NCI-H146 (cell line): ENCODE measurements around the gene CHRNA9.

Experiments used
- DNase-seq: peaks from one replicate; lab custom pipeline; 2025; lab: John Stamatoyannopoulos, UW

CHRNA9 gene

DNA sequence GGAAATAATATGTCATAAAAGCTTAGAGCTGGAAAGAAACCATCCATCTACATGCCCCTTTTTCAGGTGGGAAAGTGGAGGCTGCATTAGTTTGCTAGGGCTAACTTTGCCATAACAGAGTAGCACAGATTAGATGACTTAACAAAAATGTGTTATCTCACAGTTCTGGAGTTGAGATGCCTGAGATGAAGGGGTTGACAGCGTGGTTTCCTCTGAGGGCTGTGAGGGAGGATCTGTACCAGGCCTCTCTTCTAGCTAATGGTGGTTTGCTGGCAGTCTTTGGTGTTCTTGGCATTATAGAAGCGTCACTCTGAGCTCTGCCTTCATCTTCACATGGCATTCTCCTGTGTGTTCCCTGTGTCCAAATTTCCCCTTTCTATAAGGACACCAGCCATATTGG lies 2.4 kb downstream of the CHRNA9 start:
- no peak for DNase-seq

DNA sequence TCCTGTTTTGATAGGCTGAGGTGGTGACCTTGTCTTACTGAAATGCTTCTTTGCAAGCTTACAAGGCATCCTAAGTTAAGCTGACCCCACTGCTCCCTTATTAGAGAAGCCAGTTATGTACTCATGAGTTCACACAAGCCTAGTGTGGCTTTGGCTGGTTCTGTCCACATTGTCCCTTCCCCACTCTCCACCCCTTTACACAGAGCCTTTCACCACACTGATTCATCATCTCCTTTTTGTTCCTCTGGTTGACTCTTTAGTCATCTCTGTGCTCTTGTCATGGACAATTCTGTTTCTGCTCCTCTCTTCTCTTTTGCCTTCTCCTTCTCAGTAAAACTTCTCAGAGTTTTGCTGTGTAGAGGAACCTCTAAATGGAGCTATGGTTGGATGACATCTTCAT lies 4.9 kb downstream of the CHRNA9 start:
- DNase-seq = no peak

DNA sequence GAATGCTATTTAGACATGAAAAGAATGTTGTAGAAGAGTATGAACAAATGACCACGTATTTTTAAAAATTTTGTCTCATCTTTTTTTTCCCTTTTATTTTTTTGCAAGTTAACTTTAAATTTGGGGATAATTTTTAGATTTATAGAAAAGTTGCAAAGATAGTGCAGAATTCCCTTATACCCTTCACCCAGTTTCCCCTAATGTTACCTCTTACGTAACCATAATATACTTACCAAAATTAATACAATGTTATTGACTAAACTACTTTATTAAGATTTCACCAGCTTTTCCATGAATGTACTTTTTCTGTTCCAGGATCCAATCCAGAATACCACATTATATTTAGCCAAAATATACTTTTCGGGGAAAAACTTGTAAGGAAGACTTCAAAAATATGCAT lies 12.3 kb downstream of the CHRNA9 start:
- no peak for DNase-seq

- no peak for DNase-seq
These were observed 12.9 kb downstream of the CHRNA9 start for GRCh38 chr4:40348000-40348399.

DNA sequence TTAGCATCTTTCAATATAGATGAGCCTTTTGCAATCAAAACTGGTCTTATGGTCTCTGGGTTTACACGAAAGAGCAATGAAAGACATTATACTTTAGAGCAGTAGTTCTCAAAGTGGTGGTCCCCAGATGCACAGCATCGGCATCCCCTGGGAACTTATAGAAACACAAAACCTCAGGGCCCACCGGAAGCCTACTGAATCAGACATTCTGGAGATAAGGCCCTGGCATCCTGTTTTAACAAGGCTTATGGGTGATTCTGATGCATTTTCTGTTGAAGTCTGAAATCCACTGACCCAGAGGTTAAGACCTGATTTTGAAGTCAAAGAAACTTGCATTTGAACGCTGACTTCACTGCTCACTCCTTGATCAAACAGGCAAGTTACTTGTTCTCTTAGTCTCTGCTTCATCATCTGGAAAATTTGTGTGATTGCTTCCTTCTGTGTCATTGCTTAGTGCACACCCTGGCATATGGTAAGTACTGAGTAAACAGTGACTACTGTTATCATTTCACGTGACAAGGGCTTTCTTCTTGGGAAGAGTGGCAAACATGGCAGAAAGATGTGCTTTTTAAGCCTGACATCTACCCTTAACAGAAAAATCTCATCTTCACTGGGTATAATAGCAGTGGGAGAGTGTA lies 14.5 kb downstream of the CHRNA9 start:
- DNase-seq = no peak

- DNase-seq = no peak
These were observed 15.6 kb downstream of the CHRNA9 start for GRCh38 chr4:40350627-40351227.

DNA sequence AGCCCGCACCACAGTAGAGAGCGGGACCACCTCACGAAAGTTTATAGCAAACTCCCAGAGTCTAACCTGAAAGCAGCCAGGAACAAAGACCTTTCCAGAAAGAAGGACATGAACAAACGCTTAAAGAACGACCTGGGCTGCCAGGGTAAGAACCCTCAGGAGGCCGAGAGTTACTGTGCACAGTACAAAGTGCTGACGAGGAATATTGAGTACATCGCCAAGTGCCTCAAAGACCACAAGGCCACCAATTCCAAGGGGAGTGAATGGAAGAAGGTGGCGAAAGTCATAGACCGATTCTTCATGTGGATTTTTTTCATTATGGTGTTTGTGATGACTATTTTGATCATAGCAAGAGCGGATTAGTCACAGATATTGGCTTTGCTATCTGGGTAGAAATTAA lies 19.0 kb downstream of the CHRNA9 start:
- DNase-seq = no peak

- no peak for DNase-seq
These were observed 20.0 kb downstream of the CHRNA9 start for GRCh38 chr4:40355131-40355530.

- no peak for DNase-seq
These were observed 22.6 kb downstream of the CHRNA9 start for GRCh38 chr4:40357738-40358137.

- DNase-seq = no peak
These were observed 26.2 kb downstream of the CHRNA9 start for GRCh38 chr4:40361338-40361737.

GRCh38 chr4:40363382-40363920 lies 28.3 kb downstream of the CHRNA9 start:
- DNase-seq = no peak

- DNase-seq = no peak
These were observed 28.8 kb downstream of the CHRNA9 start for GRCh38 chr4:40363945-40364344.

DNA sequence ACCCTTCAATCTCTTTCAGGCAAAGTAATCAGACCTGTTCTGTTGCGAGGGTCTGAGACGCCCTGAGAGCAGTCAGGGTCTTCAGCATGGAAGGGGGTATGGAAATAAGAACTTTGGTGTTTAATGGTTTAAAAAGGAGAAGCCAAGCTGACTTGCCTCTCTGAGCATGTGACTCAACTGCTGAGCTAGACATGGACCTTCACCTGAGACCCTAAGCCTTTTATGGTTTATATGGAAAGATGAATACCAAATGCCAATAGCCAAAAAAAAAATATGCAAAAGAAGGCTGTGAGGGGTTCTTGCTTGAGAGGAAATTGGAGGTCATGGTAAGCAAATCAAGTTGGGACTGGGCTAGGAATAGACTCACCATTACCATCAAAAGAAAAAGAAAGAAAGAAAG lies 30.6 kb downstream of the CHRNA9 start:
- DNase-seq = no peak

DNA sequence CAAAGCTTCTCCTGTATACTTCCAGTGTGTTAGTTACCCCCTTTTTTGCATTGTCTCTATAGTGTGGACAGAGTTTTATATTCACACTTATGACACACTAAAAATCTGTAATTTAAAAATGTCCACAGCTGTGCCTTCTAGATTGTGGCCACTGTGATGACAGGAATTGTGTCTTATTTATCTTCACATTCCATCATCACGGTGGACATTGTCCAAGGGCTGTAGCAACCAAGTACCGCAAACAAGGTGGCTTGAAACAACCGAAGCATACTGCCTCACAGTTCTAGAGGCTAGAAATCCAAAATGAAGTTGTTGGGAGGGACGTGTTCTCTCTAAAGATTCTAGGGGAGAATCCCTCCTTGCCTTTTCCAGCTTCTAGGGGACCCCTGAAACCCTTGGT lies 32.3 kb downstream of the CHRNA9 start:
- DNase-seq = no peak

DNA sequence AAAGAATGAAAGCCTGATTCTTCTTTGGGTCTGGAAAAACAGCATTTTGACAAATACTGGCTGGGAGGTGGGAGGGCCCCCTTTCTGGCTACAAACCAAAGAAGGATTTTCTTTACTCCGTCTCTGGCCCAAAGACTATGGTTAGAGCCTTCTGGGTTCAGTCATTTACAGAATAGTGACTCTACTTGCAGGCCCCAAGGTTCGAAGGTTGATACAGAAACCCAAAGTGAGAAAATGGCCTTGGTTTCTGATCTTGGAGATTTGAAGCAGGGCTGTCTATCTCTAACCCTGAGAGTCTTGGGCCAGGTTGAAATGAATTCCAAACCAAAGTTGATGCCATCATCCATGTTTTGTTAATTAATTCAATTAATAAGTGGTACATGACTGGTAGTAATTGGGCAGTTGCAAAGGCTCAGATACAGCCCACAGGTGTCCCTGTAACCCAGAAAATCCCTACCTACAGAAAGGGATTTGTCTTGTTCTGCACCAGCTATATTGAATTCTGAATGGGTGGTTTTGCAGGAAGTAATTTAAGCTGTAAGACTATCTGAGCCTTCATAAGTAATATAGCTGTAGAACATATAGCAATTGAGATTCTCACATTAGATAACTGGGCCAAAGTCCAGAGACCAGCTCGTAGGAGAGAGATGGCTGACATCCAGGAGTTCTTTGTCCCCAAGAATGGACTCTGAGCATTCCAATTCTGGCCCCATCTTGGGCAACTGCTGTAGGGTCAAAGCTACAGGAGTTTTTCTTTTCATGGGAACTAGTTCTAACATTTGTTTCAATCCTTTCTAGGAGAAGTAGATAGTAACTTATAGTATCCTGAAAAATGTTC lies 34.5 kb downstream of the CHRNA9 start:
- DNase-seq = no peak

- no peak for DNase-seq
These were observed 37.5 kb downstream of the CHRNA9 start for GRCh38 chr4:40372651-40373050.

DNA sequence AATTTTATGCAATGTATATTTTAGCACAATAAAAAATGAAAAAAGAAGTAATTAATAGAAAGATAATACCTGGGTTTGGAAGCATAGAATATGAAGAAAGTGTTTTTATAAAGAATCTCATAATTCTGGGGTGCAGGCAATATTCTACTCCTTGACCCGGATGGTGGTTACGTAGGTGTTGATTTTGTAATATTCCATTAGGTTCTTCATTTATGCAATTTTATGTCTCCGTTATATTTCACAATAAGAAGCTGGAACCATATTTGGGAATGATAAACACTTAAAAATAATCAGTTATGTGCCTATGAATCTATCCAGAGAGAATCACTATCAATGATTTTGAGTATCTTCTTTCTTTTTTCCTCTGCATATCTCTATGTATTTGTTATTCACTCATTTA lies 38.5 kb downstream of the CHRNA9 start:
- DNase-seq = no peak

GRCh38 chr4:40375095-40375494 lies 40.0 kb downstream of the CHRNA9 start:
- no peak for DNase-seq

GRCh38 chr4:40375620-40376019 lies 40.5 kb downstream of the CHRNA9 start:
- DNase-seq = no peak

DNA sequence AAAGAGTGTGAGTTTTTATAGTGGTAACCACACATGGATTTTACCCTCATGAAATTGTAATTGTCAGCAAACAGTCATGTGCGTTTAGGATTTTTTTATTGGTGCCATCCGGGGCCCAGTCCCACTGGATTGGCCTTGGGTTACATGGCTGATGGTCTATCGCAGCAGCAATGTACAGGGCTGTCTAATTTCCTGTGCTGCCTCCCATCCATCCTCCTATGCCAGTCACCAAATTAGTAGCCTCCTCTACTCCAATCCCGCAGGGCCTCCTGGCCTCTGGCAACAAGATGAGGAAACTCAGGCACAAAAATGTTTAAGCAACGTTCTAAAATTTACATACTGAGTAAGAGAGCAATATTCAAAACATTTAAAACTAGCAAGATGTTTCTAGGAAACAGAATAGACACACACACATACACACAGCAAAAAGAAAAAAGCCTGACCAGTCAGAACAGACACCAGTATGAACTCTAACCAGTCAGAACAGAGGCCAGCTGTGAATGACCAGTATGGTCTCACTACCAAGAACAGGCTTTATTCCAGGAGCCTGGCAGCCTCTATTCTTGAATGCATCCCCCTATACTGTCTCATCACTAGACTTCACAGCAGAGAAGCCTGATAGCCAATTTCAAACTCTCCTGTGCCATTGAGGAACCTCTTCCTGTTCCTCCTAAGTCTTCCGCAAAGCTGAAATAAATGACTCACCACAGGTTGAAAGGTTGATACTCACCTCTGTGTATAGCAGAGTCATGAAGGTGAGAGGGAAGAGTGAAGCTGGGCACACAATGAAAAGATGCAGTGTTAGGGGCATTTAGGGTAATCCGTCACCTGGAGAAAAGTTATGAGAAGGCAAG lies 42.6 kb downstream of the CHRNA9 start:
- DNase-seq = no peak

DNA sequence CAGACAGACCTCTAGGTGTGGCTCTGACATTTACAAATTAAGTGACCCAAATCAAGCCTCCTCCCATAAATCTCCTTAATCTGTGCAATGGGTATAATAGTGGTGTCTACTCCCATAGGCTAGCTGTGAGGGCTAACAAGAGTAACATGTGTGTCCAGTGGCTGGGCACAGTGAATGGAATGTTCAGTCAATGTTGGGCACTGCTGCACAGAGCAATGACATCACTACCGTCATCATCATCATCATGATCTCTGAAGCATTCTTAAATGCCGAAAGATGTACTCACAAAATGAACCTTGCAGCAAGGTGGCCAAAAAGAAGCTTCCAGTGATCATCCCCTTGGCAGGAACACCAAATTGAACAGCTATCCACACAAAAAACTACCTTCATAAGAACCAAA lies 43.5 kb downstream of the CHRNA9 start:
- no peak for DNase-seq

GRCh38 chr4:40379248-40379647 lies 44.1 kb downstream of the CHRNA9 start:
- no peak for DNase-seq
